ENCODE results near the gene PTX4.

PTX4 gene

DNA sequence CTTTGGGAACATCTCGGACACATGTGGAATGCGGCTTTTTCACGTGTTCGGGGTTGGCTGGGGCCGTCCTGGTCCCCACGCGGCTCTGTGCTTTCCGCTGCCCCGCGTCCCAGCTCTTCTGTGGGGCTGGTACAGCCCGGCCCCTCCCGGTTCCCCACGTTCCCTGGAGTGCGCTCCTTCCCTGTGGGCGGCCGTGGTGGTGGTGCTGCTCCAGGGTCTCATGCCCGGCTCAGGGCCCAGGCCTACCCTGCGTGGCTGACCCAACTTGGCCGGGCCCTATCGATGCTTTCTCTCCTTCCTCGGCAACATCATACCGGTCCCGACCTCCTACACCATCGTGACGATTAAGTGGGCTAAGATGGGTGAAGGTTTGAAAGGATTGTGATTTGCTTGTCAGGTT is 7.7 kb upstream of the PTX4 start:
- ATAC-seq (ENCODE audit: insufficient read depth, low read depth) = no peak
- H3K79me2 ChIP-seq (ENCODE audit: insufficient read depth, low read length) = peaks cover 45% of the 10 kb centered on the region
- H3K9me3 ChIP-seq (ENCODE audit: insufficient read depth, low read length, severe bottlenecking) = no peaks in the 10 kb centered on the region
- no peak overlapping the region for H3K9ac ChIP-seq (ENCODE audit: low read depth, low read length)
- H3K27me3 ChIP-seq (ENCODE audit: insufficient read depth, low read length, poor library complexity) = no peaks in the 10 kb centered on the region
- H3K36me3 ChIP-seq (ENCODE audit: insufficient read depth, low read length) = peaks cover 74% of the 10 kb centered on the region
- no peak for TF ChIP-seq EZH2 (IDR thresholded peaks at IDR 0.05; ENCODE audit: borderline replicate concordance, low read depth, low read length, severe bottlenecking)
- TF ChIP-seq, protein P1, sequence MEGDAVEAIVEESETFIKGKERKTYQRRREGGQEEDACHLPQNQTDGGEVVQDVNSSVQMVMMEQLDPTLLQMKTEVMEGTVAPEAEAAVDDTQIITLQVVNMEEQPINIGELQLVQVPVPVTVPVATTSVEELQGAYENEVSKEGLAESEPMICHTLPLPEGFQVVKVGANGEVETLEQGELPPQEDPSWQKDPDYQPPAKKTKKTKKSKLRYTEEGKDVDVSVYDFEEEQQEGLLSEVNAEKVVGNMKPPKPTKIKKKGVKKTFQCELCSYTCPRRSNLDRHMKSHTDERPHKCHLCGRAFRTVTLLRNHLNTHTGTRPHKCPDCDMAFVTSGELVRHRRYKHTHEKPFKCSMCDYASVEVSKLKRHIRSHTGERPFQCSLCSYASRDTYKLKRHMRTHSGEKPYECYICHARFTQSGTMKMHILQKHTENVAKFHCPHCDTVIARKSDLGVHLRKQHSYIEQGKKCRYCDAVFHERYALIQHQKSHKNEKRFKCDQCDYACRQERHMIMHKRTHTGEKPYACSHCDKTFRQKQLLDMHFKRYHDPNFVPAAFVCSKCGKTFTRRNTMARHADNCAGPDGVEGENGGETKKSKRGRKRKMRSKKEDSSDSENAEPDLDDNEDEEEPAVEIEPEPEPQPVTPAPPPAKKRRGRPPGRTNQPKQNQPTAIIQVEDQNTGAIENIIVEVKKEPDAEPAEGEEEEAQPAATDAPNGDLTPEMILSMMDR (IDR thresholded peaks at IDR 0.05; ENCODE audit: borderline replicate concordance, extremely low read depth, low read length, poor library complexity, severe bottlenecking) = no peak
- H3K4me1 ChIP-seq (ENCODE audit: insufficient read depth, low read length) = peaks cover 32% of the 10 kb centered on the region
- H4K20me1 ChIP-seq (ENCODE audit: insufficient read depth, low read length) = peaks cover 32% of the 10 kb centered on the region
- no peak overlapping the region for H2AFZ ChIP-seq (ENCODE audit: low read depth, low read length)
- no peak for DNase-seq
- H3K4me3 ChIP-seq (ENCODE audit: low read depth in 1 of 2, low read length in 2 of 2) = no peak overlapping the region
- no peak overlapping the region for H3K27ac ChIP-seq (ENCODE audit: low read length)
- no peak overlapping the region for H3K4me2 ChIP-seq (ENCODE audit: insufficient read depth, low read length)

DNA sequence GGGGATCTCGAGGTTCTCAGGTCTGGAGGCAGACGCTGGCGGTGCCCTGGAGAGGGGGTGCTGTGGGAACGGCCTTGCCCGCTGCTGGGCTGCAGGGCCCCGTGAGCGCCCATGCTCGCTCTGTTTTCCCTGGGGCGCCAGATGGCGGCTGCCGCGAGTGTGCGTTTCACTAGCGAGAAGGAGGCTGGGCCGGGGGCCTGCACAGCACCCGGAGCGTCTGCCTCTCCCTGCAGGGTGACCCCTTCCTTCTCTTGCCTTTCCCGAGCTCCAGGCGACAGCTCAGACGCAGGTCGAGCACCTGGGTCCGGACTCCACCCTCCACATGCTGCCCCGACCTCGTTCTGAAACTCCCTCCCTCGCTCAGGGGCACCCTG is 7.1 kb upstream of the PTX4 start:
- Histone ChIP-seq H3K36me3 (ENCODE audit: insufficient read depth, low read length) (peaks cover 68% of the 10 kb centered on the region), H3K9ac (ENCODE audit: low read depth, low read length) (no peak overlapping the region), H4K20me1 (ENCODE audit: insufficient read depth, low read length) (peaks cover 32% of the 10 kb centered on the region), H3K27ac (ENCODE audit: low read length) (no peak overlapping the region), H3K79me2 (ENCODE audit: insufficient read depth, low read length) (peaks cover 45% of the 10 kb centered on the region), H3K27me3 (ENCODE audit: insufficient read depth, low read length, poor library complexity) (no peaks in the 10 kb centered on the region), H3K9me3 (ENCODE audit: insufficient read depth, low read length, severe bottlenecking) (no peaks in the 10 kb centered on the region), H3K4me3 (ENCODE audit: low read depth in 1 of 2, low read length in 2 of 2) (no peak overlapping the region), H2AFZ (ENCODE audit: low read depth, low read length) (no peak overlapping the region), H3K4me1 (ENCODE audit: insufficient read depth, low read length) (peaks cover 32% of the 10 kb centered on the region), H3K4me2 (ENCODE audit: insufficient read depth, low read length) (no peak overlapping the region; the same call in 1 of the 2 replicates)
- TF ChIP-seq, protein P1 (IDR thresholded peaks at IDR 0.05; ENCODE audit: borderline replicate concordance, extremely low read depth, low read length, poor library complexity, severe bottlenecking) = no peak
- TF ChIP-seq EZH2 (IDR thresholded peaks at IDR 0.05; ENCODE audit: borderline replicate concordance, low read depth, low read length, severe bottlenecking) = no peak
- ATAC-seq (ENCODE audit: insufficient read depth, low read depth) = no peak
- no peak for DNase-seq

DNA sequence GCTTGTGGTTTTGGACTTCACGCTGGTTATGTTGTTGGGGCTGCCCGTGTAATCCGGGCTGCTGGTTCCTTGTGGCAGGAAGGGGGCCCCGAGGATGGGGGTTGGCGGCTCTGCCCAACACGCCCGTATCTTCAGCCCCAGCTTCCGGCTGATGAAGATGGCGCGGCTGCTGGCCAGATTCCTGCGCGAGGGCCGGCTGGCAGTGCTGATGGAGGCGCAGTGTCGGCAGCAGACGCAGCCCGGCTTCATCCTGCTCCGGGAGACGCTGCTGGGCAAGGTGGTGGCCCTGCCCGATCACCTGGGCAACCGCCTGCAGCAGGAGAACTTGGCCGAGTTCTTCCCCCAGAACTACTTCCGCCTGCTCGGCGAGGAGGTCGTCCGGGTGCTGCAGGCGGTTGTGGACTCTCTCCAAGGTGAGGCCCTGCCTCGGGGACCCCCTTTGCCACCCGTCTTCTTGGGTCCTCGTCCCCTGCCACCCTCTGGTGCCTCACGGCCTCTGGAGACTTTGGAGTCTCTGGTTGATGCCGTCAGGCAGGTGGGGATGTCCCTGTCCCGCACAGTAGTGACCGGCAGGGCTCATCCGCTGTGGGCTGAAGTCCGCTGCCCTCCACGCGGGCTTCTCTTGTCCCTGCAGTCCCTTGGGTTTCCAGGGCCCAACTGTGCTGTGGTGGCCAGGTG is 6.6 kb upstream of the PTX4 start:
- no peak overlapping the region for H2AFZ ChIP-seq (ENCODE audit: low read depth, low read length)
- H3K9me3 ChIP-seq (ENCODE audit: insufficient read depth, low read length, severe bottlenecking) = no peaks in the 10 kb centered on the region
- DNase-seq = no peak
- H3K36me3 ChIP-seq (ENCODE audit: insufficient read depth, low read length) = peaks cover 64% of the 10 kb centered on the region
- peaks cover 32% of the 10 kb centered on the region for H4K20me1 ChIP-seq (ENCODE audit: insufficient read depth, low read length)
- ATAC-seq (ENCODE audit: insufficient read depth, low read depth) = no peak
- peak overlapping the region; percentile 15; the same call in 1 of the 2 replicates for H3K9ac ChIP-seq (ENCODE audit: low read depth, low read length)
- 0 out of 4 replicates have a peak overlapping the region, but pooled peaks of 1 of the 2 experiments have one; percentile 93 for H3K4me3 ChIP-seq (ENCODE audit: low read depth in 1 of 2, low read length in 2 of 2)
- TF ChIP-seq, protein P1 (IDR thresholded peaks at IDR 0.05; ENCODE audit: borderline replicate concordance, extremely low read depth, low read length, poor library complexity, severe bottlenecking) = no peak
- no peak for TF ChIP-seq EZH2 (IDR thresholded peaks at IDR 0.05; ENCODE audit: borderline replicate concordance, low read depth, low read length, severe bottlenecking)
- no peak overlapping the region for H3K27ac ChIP-seq (ENCODE audit: low read length)
- peak overlapping the region; percentile 88; the same call in 1 of the 2 replicates for H3K4me2 ChIP-seq (ENCODE audit: insufficient read depth, low read length)
- H3K4me1 ChIP-seq (ENCODE audit: insufficient read depth, low read length) = peaks cover 32% of the 10 kb centered on the region
- H3K79me2 ChIP-seq (ENCODE audit: insufficient read depth, low read length) = peaks cover 45% of the 10 kb centered on the region
- no peaks in the 10 kb centered on the region for H3K27me3 ChIP-seq (ENCODE audit: insufficient read depth, low read length, poor library complexity)

Data from DND-41 (cell line).